HG02973 (cell line): ENCODE data around the gene RAB43.
A peak's percentile ranks its signal among the peaks of the same experiment; 100 is the strongest.
"Not testable (repeated sequence)": the region's sequence is repeated elsewhere in the genome, so short reads cannot be mapped to it uniquely, and the experiment has no call there.

Experiments
- ATAC-seq: cut with Tn5 transposase; IDR thresholded peaks from one replicate; pipeline ENCODE4 v1.9.1; 2021; ENCODE audit warnings: moderate library complexity; ENCODE audit not compliant: unreplicated experiment

Gene RAB43

DNA sequence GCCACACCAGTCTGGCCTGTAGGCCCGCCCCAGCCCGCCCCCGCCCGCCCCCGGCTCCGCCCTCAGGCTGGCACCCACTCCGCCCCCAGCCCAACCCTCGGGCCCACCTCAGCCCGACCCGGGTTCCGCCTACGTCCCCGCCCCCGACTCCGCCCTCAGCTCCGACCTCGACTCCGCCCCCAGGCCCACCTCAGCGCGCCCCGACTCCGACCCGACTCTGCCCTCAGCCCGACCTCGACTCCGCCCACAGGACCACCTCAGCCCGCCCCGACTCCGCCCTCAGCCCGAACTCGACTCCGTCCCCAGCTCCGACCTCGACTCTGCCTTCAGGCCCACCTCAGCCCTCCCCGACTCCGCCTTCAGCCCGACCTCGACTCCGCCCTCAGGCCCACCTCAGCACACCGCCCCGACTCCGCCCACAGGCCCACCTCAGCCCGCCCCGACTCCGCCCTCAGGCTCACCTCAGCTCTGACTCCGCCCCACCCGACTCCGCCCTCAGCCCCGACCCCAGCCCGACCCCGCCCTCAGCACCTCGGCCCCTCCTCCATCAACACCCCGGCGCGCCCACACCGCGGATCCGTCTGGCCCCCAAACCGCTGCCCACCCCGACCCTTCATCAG, at the start of gene RAB43:
TSS of gene RAB43 (minus strand) at position 13 of the 620 bp plus-strand sequence. CDS start 315 bp downstream, outside the sequence.
- peak; percentile 42 for ATAC-seq

DNA sequence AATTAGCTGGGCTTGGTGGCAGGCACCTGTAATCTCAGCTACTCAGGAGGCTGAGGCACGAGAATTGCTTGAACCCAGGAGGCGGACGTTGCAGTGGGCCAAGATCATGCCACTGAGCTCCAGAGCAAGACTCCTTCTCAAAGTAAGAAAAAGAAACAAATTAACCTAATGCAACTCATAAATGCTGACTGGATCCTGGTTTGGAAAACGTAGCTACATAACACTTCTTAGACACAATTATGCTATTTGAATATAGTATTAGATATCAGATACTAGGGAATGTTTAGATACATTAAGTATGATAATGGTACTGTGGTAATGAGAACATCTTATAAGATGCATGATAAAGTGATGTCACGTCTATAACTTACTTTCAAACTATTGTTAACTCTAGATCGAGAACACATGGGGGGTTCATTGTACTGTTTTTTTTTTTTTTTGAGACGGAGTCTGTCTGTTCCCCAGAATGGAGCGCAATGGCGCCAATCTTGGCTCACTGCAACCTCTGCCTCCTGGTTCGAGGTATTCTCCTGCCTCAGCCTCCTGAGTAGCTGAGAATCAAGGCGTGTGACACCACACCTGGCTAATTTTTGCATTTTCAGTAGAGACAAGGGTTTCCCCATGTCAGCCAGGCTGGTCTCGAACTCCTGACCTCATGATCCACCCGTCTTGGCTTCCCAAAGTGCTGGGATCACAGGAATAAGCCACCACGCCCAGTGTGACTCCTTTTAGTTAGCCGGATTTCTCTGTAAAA, 45.2 kb upstream of the RAB43 start:
- ATAC-seq = no peak

DNA sequence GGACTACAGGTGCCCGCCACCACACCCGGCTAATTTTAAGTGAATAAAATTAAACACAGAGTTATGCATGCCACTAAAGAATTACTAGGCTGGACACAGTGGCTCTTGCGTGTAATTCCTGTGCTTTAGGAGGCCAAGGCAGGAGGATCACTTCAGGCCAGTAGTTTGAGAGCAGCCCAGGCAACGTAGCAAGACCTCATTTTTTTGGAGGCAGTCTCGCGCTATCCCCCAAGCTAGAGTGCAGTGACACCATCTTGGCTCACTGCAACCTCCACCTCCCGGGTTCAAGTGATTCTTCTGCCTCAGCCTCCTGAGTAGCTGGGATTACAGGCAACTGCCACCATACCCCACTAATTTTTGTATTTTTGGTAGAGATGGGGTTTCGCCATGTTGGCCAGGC, 44.0 kb upstream of the RAB43 start:
- ATAC-seq = not testable (repeated sequence)

DNA sequence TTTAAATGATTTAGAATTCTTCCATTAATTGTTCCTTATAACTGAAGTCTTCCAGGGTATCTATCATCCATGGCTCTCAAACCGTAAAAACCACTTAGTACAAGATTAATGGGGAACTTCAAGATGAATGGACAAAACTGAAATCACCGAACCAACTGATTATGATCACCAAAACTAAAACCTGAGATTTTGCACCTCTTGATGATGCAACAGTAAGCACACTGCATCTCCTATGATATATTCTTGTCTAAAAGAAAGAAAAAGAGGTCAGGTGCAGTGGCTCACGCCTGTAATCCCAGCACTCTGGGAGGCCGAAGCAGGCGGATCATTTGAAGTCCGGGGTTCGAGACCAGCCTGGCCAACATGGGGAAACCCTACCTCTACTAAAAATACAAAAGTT, 42.9 kb upstream of the RAB43 start:
- no peak for ATAC-seq

DNA sequence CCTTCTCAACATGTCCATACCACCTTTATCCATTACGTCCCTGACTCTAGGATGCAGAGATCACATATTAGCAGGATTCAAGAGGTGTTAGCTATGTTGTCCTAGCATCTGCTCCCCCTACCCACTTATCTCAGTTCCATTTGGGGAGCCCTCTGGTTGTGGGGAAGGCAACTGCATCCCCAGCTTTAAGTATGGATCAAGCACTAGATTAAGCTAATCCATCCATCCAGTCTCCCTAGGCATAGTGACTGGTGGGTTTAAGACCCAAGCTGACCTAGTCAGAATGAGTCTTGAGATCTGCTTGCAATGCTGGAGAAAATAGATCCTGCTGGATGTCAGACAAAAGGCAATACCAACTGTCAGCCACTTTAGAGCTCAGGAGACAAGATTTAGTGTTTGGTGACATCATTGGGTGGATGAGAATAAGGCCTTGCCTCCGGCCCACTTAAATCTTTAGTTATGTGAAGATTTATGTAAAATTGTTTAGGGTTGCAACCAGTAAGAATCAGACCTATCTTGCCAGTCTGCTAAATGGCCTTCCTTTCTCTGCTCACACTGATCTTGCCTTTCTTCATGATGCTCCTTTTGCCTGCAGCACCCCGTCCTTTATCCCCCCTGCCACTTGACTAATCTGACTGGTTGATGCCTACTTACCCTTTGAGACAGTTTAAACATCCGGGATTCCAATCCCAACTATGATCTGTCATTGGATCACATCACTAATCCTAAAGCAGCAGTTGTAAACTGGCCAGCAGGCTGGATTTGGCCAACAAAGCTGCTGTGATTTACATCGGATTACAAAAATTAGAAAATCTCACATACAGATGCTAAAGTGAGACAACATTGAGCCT, 41.4 kb upstream of the RAB43 start:
- no peak for ATAC-seq

DNA sequence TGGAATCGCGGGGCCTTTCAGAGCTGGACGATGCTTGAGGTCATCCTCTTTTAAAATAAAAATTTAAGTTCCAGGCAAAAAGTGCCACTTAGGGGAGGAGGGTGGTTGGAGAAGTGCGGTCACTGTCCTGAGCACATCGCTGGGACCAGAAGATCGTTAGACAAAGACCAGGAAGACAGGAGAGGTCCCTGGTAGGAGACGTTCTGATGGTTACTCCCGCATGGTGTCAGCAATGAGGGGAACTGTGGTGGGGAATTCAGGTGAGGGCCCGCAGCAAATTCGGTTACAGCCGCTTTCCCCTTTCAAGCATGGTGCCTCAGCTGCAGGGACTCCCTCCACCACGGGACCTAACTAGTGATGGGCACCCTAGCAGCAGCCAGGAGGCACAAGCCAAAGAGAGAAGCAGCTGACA, 40.3 kb upstream of the RAB43 start:
- ATAC-seq = no peak

DNA sequence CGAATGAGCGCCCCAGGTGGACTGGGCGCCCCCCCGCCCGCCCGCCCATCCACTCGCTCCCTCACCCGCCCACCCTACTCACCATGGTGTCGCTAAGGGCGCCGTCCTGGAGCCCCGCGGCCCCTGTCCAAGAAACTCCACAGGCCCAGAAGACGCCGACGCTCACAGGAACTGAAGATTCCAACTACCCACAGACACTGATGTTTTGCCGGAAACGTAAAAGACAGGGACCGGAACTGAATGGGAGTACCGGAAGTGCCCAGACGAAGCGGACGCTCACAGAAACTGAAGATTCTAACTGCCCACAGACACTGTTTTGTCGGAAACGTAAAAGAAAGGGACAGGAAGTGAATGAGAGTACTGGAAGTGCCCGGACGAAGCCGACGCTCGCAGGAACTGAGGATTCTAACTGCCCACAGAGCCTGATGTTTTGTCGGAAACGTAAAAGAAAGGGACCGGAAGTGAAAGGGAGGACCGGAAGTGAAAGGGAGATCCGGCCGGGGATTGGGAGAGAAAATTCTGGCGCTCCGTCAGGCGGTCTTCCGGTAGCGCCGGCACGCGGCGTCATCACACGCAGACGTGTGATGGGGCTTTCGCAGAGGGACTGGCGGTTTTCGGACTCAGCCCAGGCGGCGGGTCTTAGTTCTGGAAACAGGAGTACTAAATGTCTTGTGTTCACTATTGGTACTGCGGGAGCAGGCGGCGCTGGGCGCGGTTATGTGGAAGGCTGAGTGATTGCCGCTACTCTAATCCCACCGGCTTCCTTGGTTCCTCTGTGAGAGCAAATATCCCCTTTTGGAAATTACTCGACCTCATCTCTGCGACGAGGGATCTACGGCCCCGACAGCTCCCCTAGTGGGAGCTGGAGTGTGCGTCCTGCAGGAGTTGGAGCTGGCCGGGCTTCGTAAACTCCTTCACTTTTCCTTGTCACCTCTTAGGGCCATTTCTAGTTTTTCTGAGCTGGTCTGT, 39.6 kb upstream of the RAB43 start, which contains the start of gene ISY1:
TSS of gene ISY1 (minus strand) at position 173 of the 969 bp plus-strand sequence. CDS start at position 85, 88 bp downstream.
- peak; percentile 76 for ATAC-seq

DNA sequence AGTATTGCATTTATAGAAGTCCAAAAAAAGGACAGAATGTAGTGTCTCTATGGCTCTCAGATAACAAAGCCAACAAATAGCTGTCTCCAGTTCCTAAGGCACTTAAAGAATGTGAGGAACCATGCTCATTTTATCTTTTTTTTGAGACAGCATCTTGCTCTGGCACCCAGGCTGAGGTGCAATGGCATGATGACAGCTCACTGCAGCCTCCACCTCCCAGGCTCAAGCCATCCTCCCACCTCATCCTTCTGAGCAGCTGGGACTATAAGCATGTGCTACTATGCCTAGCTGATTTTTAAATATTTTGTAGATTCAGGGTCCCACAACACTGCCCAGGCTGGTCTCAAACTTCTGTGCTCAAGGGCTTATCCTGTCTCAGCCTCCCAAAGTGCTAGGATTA, 23.2 kb upstream of the RAB43 start:
- ATAC-seq = no peak

DNA sequence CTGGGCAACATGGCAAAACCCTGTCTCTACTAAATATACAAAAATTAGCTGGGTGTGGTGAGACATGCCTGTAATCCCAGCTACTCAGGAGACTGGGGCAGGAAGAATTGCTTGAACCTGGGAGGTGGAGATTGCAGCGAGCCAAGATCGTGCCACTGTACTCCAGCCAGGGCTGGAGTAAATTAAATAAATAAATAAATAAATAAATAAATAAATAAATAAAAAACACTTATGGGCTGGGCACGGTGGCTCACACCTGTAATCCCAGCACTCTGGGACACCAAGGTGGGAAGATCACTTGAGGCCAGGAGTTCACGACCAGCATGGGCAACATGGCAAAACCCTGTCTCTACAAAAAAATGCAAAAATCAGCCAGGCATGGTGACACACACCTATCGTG, 19.4 kb upstream of the RAB43 start:
- not testable (repeated sequence) for ATAC-seq

DNA sequence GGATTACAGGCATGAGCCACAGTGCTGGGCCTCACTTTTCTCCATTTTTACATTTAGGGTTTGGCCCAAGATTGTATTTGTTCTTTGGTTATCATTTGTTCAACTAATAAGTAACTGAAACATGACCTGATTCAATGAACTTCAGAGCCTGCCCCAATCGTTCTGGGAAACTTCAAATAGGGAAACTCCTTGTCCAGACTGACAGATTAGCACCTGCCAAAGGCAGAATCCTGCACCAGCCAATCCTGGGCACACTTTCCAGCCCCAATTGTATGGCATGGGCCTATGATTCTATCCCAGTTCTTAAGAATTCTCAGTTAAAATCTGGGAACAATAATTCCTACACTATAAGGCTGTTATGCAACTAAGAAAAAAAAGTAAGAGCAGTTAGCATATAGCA, 18.3 kb upstream of the RAB43 start:
- no peak for ATAC-seq

DNA sequence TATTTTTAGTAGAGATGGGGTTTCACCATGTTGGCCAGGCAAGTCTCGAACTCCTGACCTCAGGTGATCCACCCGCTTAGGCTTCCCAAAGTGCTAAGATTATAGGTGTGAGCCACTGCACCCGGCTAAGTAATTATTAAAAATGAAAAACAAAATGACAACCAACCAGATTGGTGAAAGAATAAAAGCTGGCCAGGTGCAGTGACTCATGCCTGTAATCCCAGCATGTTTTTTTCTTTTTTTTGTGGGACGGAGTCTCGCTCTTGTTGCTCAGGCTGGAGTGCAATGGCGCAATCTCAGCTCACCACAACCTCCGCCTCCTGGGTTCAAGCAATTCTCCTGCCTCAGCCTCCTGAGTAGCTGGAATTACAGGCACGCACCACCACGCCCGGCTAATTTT, 14.7 kb upstream of the RAB43 start:
- not testable (repeated sequence) for ATAC-seq

DNA sequence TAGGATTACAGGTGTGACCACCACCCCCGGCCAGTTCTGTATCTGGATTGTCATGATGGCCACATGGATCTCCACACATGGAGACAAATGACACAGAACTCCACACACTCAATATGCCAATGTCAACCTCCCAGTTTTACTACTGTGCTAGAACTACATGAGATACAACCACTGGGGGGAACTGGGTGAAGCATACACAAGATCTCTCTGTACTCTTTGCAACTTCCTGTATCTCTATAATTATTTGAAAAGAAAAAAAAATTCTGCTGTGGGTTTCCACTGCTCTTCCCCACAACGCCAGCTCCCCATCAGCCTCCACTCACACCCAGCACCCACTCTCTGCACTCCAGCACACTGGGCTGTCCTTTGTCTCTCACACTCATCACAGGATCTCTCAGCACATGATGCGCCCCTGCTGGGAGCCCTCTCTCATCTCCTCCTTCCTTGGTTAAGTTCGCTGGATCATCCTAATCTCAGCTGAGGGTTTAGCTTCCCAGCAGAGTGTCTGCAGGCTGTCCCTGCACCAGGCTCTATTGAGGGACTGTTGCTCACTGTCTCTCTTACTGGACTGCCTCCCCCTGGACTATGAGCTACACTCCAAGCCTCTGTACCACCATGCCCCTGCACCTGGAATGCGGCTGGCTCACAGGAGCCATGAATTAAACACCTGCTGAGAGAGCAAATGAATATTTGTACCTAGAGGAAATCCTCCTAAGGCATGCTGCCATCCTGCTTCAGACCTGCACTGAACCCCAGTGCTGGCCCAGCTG, 10.7 kb upstream of the RAB43 start:
- no peak for ATAC-seq

DNA sequence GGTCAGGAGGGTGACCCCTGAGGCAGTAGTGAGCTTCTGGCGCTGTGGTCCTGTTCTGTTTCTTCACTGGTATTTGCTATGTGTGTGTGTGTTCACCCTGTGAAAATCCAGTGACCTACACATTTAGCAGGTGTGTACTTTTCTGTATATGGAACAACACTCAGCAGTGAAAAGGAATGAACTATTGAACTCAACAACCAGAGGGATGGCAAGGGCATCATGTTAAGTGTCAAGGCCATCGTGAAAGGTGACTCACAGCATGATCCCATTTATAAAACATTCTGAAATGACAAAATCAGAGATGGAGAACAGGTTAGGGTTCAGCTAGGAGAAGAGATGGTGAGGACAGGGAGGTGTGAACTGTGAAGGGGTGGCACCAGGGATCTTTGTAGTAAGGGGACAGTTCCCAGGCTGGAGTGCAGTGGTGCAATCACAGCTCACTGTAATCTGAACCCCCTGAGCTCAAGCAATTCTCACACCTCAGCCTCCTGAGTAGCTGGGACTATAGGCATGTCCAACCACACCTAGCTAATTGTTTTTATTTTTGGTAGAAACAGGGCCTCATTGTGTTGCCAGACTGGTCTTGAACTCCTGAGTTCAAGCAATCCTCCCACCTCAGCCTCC, 10.0 kb upstream of the RAB43 start:
- no peak for ATAC-seq

DNA sequence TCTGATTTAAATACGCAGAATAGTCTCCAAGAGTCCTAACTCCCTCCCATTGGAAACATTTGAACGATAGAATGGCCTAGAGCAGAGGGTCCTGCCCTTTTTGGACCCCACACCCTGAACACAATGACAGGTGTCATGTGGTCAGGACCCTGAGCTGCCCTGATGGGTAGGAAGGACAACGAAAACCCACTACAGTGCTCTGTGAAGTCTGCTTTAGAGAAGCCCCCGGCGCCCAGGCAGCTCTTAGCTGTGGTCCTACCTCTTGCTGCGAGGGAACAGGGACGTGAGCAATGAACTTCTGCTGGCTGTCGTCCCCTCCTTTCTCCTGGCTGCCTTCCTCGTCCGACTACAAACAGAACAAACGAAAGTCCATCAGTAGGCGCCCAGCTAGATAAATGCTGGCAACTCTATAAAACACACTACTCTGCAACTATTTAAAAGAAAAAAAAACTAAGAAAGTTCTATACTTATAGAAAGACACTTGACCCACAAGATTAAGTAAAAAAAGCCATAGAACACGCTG, 8.7 kb upstream of the RAB43 start:
- no peak for ATAC-seq

DNA sequence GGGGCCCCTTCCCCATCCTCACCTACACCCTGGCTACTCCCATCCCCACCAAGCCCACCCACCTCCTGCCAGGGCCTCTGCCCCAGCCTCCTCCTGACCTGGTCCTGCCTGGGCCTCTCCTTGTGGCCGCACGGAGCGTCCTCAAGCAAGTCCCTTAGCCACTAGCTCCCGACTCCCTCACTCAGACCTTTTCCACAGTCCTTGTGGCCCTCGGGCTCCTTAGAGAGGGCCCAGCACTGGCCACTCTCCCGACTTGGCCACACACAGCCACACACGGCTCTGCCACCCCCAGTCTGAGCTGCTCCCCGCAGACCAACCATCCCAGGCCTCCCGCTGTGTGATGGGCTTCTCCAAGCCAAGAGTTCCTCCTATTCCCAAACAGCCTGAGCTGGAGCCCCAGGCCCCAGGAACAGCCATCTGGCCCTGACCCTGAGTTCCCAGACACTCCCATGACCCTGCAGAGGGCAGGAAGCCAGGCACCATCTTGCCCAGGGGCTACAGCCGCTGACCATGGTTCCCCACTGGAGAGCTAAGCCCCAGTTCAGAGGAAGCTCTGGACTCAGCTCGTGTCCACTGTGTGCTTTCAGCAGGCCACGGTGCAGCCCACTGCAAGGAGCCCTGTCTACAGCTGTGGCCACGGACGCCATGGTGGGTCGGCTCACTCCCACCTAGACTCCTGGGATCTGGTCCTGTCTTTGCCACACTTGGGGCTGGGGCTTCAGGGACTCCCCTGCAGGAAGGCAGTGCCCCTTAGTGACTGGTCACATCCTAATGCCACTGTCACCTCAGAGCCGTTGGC, 7.0 kb upstream of the RAB43 start:
- ATAC-seq = no peak

DNA sequence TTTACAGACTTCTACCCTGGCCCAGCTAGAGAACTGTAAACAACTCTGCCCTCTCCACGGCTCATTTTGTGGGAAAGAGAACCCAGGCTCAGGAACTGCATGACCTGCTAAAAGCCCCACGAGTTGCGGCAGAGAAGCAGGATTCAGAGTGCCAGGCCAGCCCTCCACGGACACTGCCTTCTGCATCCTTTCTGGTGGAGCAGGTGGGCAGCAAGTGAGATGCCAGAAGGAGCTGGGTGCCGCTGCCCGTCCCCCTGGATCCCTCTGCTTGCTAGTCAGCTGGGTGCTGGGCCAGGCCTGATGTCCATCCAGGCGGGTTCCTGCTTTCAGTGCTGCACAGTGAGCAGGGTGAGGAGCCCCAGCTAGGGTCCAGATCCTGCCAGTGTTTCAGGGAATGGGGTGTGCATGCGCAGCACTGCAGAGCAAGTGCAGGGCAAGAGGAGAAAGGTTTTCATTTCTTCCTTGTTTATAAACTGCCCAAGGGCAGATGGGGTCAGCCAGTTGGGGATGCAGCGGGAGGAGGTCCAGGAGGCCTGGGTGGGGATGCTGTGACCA, 5.2 kb upstream of the RAB43 start:
- ATAC-seq = no peak

DNA sequence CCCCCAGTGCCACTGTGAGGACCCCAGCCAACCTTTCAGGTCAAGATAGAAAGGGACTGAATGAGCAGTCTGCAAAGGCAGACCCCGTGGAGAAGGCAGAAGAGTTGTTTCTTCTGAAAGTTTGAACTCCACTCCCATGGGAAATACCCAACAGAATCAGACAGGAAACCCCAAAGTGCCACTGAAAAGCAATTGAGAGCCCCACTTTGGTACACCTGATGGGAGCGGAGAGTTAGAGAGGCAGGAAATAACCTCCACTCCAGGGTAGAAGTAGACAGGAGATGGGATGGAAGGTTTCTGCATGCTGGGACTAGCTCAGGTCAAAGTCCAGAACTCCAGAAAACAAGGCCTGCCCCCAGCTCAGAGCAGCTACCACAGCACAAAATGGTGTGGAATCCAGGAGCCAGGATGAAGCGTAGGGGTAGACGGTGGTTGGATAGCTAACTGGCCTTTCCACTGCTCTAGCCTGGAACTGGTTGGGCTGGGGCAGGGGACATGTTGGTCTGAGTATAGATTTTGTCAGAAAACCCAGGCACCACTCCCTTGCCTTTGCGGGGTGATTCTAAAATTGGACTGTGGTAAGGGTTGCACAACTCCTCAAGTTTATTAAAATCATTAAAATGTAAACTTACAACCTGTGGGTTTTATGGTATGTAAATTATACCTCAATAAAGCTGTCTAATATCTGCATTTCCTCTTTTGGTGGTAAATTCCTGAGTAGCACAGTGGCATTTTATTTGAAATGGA, 1.9 kb upstream of the RAB43 start:
- no peak for ATAC-seq
